ENCODE data around the gene ARHGAP31.
"Not testable (repeated sequence)": the region's sequence is repeated elsewhere in the genome, so short reads cannot be mapped to it uniquely, and the experiment has no call there.

ARHGAP31 gene

GRCh38 chr3:119352034-119352609, 57.9 kb downstream of the ARHGAP31 start:
- peak; percentile 55 for DNase-seq (ENCODE audit: low spot score)
- no peak for TF ChIP-seq CTCF (IDR thresholded peaks at IDR 0.05; ENCODE audit: extremely low read depth, missing control alignments)

GRCh38 chr3:119352863-119353527, 58.8 kb downstream of the ARHGAP31 start:
- TF ChIP-seq CTCF (IDR thresholded peaks at IDR 0.05; ENCODE audit: extremely low read depth, missing control alignments), result no peak
- DNase-seq (ENCODE audit: low spot score), result no peak

- not testable (repeated sequence) for DNase-seq (ENCODE audit: low spot score)
Observed at GRCh38 chr3:119355608-119356007, 61.4 kb downstream of the ARHGAP31 start.

- TF ChIP-seq CTCF (IDR thresholded peaks at IDR 0.05; ENCODE audit: extremely low read depth, missing control alignments), result no peak
- DNase-seq (ENCODE audit: low spot score), result no peak
Observed at GRCh38 chr3:119356646-119357045, 62.5 kb downstream of the ARHGAP31 start.

- TF ChIP-seq CTCF (IDR thresholded peaks at IDR 0.05; ENCODE audit: extremely low read depth, missing control alignments), result no peak
- DNase-seq (ENCODE audit: low spot score), result no peak
Observed at GRCh38 chr3:119357190-119357589, 63.0 kb downstream of the ARHGAP31 start.

- peak; percentile 15 for DNase-seq (ENCODE audit: low spot score)
- no peak for TF ChIP-seq CTCF (IDR thresholded peaks at IDR 0.05; ENCODE audit: extremely low read depth, missing control alignments)
Observed at GRCh38 chr3:119359476-119360326, 65.5 kb downstream of the ARHGAP31 start.

- no peak for TF ChIP-seq CTCF (IDR thresholded peaks at IDR 0.05; ENCODE audit: extremely low read depth, missing control alignments)
- DNase-seq (ENCODE audit: low spot score), result no peak
Observed at GRCh38 chr3:119360736-119361462, 66.7 kb downstream of the ARHGAP31 start.

Measured in GM20000 (cell line).